B cell (primary cell): ENCODE results near the gene ZFP91. TPM values are rescaled to one million over a fixed set of nuclear protein-coding genes. Genes with fewer than 3 reads are reported as not detected.

ENCODE experiments used
- ATAC-seq: fragments of 200-7000 bp; cut with Tn5 transposase; one replicate; pipeline ENCODE4 v1.10.0; 2021; ENCODE audit warnings: low read depth, mild to moderate bottlenecking, moderate number of reproducible peaks, moderate library complexity
- CTCF ChIA-PET: fragments of 350-600 bp; sonication (Branson Sonifier 250); formaldehyde crosslinking; loops from one replicate; lab custom pipeline; 2021; ENCODE audit warnings: antibody characterized with exemption, inconsistent platforms; lab: Charles Lee
- POLR2A ChIA-PET: fragments of 350-600 bp; sonication (Branson Sonifier 250); formaldehyde crosslinking; loops from one replicate; lab custom pipeline; 2021; ENCODE audit warnings: antibody characterized with exemption; lab: Charles Lee
- DNase-seq: peaks from one replicate; pipeline ENCODE4 v3.0.0; 2013
- H2AFZ ChIP-seq: 2 replicates; pipeline ENCODE4 v1.6.1; 2012; ENCODE audit warnings: mild to moderate bottlenecking, low read depth, low read length; ENCODE audit not compliant: insufficient read depth, poor library complexity, severe bottlenecking
- H3K27ac ChIP-seq, 2 donors: 1 replicate in 1 of 2; 2 replicates in 1 of 2; pipeline ENCODE4 v1.5.1; 2012 to 2013; ENCODE audit warnings: low read length in 2 of 2, mild to moderate bottlenecking in 2 of 2, moderate library complexity in 1 of 2
- H3K27me3 ChIP-seq, 4 experiments: fragments of 200-600 bp in 1 of 4; sonication (generic) in 1 of 4; replicated peaks in 1 of 4; 1 replicate in 2 of 4; 2 replicates in 2 of 4; pipeline versions ENCODE4 v1.6.1 to v1.7.0; 2013 to 2016; ENCODE audit warnings: low read length in 3 of 4, mild to moderate bottlenecking in 2 of 4, mixed read lengths in 1 of 4, moderate library complexity in 1 of 4; ENCODE audit not compliant: insufficient read depth in 4 of 4, control insufficient read depth in 3 of 4; ENCODE audit errors: control extremely low read depth in 1 of 4
- H3K36me3 ChIP-seq, 2 experiments: replicated peaks in 1 of 2; 1 replicate in 1 of 2; 2 replicates in 1 of 2; pipeline versions ENCODE4 v1.6.1 to v1.7.1; 2013; ENCODE audit warnings: low read length in 1 of 2; ENCODE audit not compliant: insufficient read depth in 2 of 2, control insufficient read depth in 1 of 2; ENCODE audit errors: control extremely low read depth in 1 of 2, extremely low read depth in 1 of 2
- H3K4me1 ChIP-seq, 2 donors: fragments of 200-600 bp in 1 of 2; sonication (generic) in 1 of 2; 1 replicate in 1 of 2; 2 replicates in 1 of 2; pipeline versions ENCODE4 v1.5.1 to v1.6.1; 2013 to 2017; ENCODE audit warnings: low read length in 2 of 2; ENCODE audit not compliant: control insufficient read depth in 2 of 2, insufficient read depth in 2 of 2
- H3K4me2 ChIP-seq: replicated peaks from 2 replicates; pipeline ENCODE3; 2012; ENCODE audit warnings: mild to moderate bottlenecking, low read depth, low read length; ENCODE audit not compliant: poor library complexity, severe bottlenecking
- H3K4me3 ChIP-seq, 5 experiments: fragments of 200-600 bp in 1 of 5; sonication (generic) in 1 of 5; 1 replicate in 3 of 5; 2 replicates in 2 of 5; pipeline versions ENCODE4 v1.5.1 to v1.7.0; 2011 to 2016; ENCODE audit warnings: low read length in 4 of 5, mild to moderate bottlenecking in 4 of 5, low read depth in 2 of 5, control low read depth in 1 of 5, moderate library complexity in 1 of 5; ENCODE audit not compliant: insufficient read depth in 1 of 5; ENCODE audit errors: control extremely low read depth in 1 of 5, extremely low read depth in 1 of 5
- H3K79me2 ChIP-seq: fragments of 200-600 bp; sonication (generic); one replicate; pipeline ENCODE4 v1.6.0; 2016; ENCODE audit warnings: low read length; ENCODE audit not compliant: control insufficient read depth, insufficient read depth
- H3K9ac ChIP-seq: fragments of 200-600 bp; sonication (generic); 2 replicates; pipeline ENCODE4 v1.6.1; 2017; ENCODE audit warnings: mild to moderate bottlenecking, low read length, moderate library complexity
- H3K9me3 ChIP-seq, 3 donors: one replicate each; pipeline versions ENCODE4 v1.6.1 to v1.7.1; 2013; ENCODE audit warnings: low read length in 2 of 3; ENCODE audit not compliant: control insufficient read depth in 2 of 3, insufficient read depth in 1 of 3; ENCODE audit errors: control extremely low read depth in 1 of 3
- H4K20me1 ChIP-seq: 2 replicates; pipeline ENCODE4 v1.6.0; 2012; ENCODE audit warnings: mild to moderate bottlenecking, low read length; ENCODE audit not compliant: insufficient read depth, control insufficient read depth, poor library complexity, severe bottlenecking
- H3K27ac Mint-ChIP-seq: one replicate; pipeline ENCODE4 v1.8.0; 2021; ENCODE audit warnings: mixed read lengths
- H3K27me3 Mint-ChIP-seq: one replicate; pipeline ENCODE4 v1.8.0; 2021; ENCODE audit warnings: mixed read lengths
- H3K4me1 Mint-ChIP-seq: one replicate; pipeline ENCODE4 v1.8.0; 2021; ENCODE audit warnings: mixed read lengths
- H3K4me3 Mint-ChIP-seq: one replicate; pipeline ENCODE4 v1.8.0; 2021; ENCODE audit warnings: mixed read lengths
- H3K9me3 Mint-ChIP-seq: one replicate; pipeline ENCODE4 v1.8.0; 2022; ENCODE audit warnings: mixed read lengths; ENCODE audit not compliant: insufficient read depth
- EZH2 ChIP-seq: IDR thresholded peaks from 2 replicates; pipeline ENCODE4 v1.6.1; 2012; ENCODE audit warnings: borderline replicate concordance, low read depth, mild to moderate bottlenecking, moderate library complexity, low read length; ENCODE audit not compliant: insufficient read depth, poor library complexity, severe bottlenecking
- WGBS: methylation state at CpG from one replicate; pipeline ENCODE4 v1.1.5; 2013; ENCODE audit warnings: missing lambda C conversion rate; ENCODE audit not compliant: insufficient coverage; 5-methylcytosine and 5-hydroxymethylcytosine counted together
- intact Hi-C: fragments of 100-400 bp; cut with micrococcal nuclease; formaldehyde crosslinking; loops from one replicate; pipeline ENCODE4 v1.10.0; 2022
- polyA plus RNA-seq: library from polyadenylated mRNA; depleted of rRNA; stranded (reverse); fragments of >200 nt; gene quantifications from 2 replicates; pipeline ENCODE4 v1.2.3, GENCODE V29; 2012
- total RNA-seq, 2 donors: library from RNA; stranded (reverse); fragments of 120-200 nt in 1 of 2; gene quantifications; 1 replicate in 1 of 2; 2 replicates in 1 of 2; pipeline versions ENCODE4 v1.2.3 to v1.2.4, GENCODE V29; 2013 to 2022
- TF ChIP-seq, protein P1 (sequence below): fragments of 200-600 bp; IDR thresholded peaks from one replicate; pipeline ENCODE4 v1.8.0; 2022; ENCODE audit warnings: antibody characterized with exemption, mild to moderate bottlenecking

Gene ZFP91
- total and polyA plus RNA-seq, 2 donors (not counting 1 experiment from before 2014, with no cell fraction given), result 14.4 to 51.2 TPM

DNA sequence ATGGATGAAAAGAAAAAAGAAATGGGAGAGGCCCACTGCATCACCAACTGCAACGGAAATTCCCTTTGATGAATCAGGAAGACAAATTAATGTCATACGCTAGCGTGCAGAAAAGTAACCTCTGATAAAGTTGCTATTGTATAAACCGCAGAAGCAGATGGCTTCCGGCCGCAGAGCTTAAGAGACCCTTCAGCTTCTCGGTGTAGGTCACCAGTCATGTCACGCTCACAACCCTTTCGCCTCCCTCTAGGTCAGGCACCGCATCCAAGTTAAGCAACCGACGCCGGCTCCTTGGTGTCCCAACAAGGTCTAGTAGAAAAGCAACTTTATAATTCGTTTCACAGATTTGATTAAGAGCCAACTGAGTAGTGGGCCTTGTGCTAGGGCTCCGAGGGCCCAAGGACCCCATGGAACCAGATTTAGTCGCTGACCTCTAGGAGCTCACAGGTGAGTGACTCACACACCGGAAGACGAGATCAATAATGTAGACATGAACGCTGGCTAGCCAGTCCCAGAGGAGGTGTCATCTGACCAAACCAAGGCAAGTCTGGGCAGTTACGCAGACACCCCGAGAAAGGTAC lies 1.2 kb upstream of the ZFP91 start:
- POLR2A ChIA-PET, result interaction anchor here (0.6 to 1.8 kb wide), 7 partner anchors 8 to 530 kb away, joined by 3 to 4 read pairs (median 3); partner anchors contain the start of gene FAM111B
- peak overlapping the region; percentile 91 to 100 (median 99) for H3K4me3 ChIP-seq
- WGBS, result 0% methylated on average over 18 of the region's 21 CpGs
- no peaks in the 10 kb centered on the region for H3K9me3 ChIP-seq
- no peaks in the 10 kb centered on the region for H4K20me1 ChIP-seq
- CTCF ChIA-PET, result interaction anchor here (0.5 to 8.7 kb wide), 11 partner anchors 9 to 1010 kb away, joined by 3 to 102 read pairs (median 4); partner anchors contain the start of genes FAM111A and UBE2L6
- H3K27ac Mint-ChIP-seq, result peak overlapping the region; percentile 100
- no peaks in the 10 kb centered on the region for H3K36me3 ChIP-seq
- DNase-seq (peak; percentile 98), ATAC-seq (peak; percentile 32)
- no peak for TF ChIP-seq EZH2
- TF ChIP-seq, protein P1, sequence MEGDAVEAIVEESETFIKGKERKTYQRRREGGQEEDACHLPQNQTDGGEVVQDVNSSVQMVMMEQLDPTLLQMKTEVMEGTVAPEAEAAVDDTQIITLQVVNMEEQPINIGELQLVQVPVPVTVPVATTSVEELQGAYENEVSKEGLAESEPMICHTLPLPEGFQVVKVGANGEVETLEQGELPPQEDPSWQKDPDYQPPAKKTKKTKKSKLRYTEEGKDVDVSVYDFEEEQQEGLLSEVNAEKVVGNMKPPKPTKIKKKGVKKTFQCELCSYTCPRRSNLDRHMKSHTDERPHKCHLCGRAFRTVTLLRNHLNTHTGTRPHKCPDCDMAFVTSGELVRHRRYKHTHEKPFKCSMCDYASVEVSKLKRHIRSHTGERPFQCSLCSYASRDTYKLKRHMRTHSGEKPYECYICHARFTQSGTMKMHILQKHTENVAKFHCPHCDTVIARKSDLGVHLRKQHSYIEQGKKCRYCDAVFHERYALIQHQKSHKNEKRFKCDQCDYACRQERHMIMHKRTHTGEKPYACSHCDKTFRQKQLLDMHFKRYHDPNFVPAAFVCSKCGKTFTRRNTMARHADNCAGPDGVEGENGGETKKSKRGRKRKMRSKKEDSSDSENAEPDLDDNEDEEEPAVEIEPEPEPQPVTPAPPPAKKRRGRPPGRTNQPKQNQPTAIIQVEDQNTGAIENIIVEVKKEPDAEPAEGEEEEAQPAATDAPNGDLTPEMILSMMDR, result no peak
- H3K4me3 Mint-ChIP-seq, result peak overlapping the region; percentile 97
- H3K27ac ChIP-seq, result peak overlapping the region; percentile 100
- peak overlapping the region; percentile 100 for H3K9ac ChIP-seq
- peaks cover 67% of the 10 kb centered on the region for H3K4me1 Mint-ChIP-seq
- H3K27me3 ChIP-seq, result no peaks in the 10 kb centered on the region
- H3K27me3 Mint-ChIP-seq, result no peaks in the 10 kb centered on the region
- no peaks in the 10 kb centered on the region for H3K9me3 Mint-ChIP-seq
- H3K79me2 ChIP-seq, result peaks cover 68% of the 10 kb centered on the region
- H3K4me2 ChIP-seq, result peak overlapping the region; percentile 79
- intact Hi-C loops, result loop anchor here (1.0 to 10.0 kb wide), 8 partner anchors 481 to 1047 kb away; partner anchors contain the start of genes CLP1, FAM111A, MPEG1 and TIMM10
- H3K4me1 ChIP-seq, result peaks cover 66 to 68% of the 10 kb centered on the region in 2 donors
- no peak overlapping the region for H2AFZ ChIP-seq
